ENCODE measurements around the gene OSBPL6.

- no peak for TF ChIP-seq SETDB1 (IDR thresholded peaks at IDR 0.05; ENCODE audit: insufficient read length, low read length)
- no peak for TF ChIP-seq ZNF664 (tag by site-specific recombination; IDR thresholded peaks at IDR 0.05)
- no peak for TF ChIP-seq CTCF (tag by site-specific recombination; IDR thresholded peaks at IDR 0.05)
These were observed 223.6 kb downstream of the OSBPL6 start for GRCh38 chr2:178417916-178418315.

Measured in HEK293 (cell line).